Karpas-422 (cell line): ENCODE data around the gene LYST. TPM values are rescaled to one million over a fixed set of nuclear protein-coding genes. Genes with fewer than 3 reads are reported as not detected.
"Not testable (repeated sequence)": the region's sequence is repeated elsewhere in the genome, so short reads cannot be mapped to it uniquely, and the experiment has no call there.

Experiments used
- DNase-seq: peaks from one replicate; pipeline ENCODE4 v3.0.0-alpha.2; 2015
- H2AFZ ChIP-seq: fragments of 200-600 bp; sonication (generic); 2 replicates; pipeline ENCODE4 v1.6.1; 2014; ENCODE audit warnings: antibody characterized with exemption, low read length, mixed read lengths
- H3K27ac ChIP-seq: fragments of 200-600 bp; sonication (generic); 2 replicates; pipeline ENCODE4 v1.5.1; 2014; ENCODE audit warnings: mild to moderate bottlenecking, low read length, moderate library complexity
- H3K27me3 ChIP-seq: fragments of 200-600 bp; sonication (generic); 2 replicates; pipeline ENCODE4 v1.6.1; 2014; ENCODE audit warnings: low read length, mixed read lengths
- H3K36me3 ChIP-seq: fragments of 200-600 bp; sonication (generic); 2 replicates; pipeline ENCODE4 v1.6.1; 2014; ENCODE audit warnings: low read length, mixed read lengths; ENCODE audit not compliant: insufficient read depth
- H3K4me1 ChIP-seq: fragments of 200-600 bp; sonication (generic); 2 replicates; pipeline ENCODE4 v1.6.1; 2014; ENCODE audit warnings: mild to moderate bottlenecking, low read length, mixed read lengths
- H3K4me2 ChIP-seq: fragments of 200-600 bp; sonication (generic); 2 replicates; pipeline ENCODE4 v1.6.1; 2014; ENCODE audit warnings: low read length, low read depth, mild to moderate bottlenecking; ENCODE audit not compliant: poor library complexity, severe bottlenecking
- H3K4me3 ChIP-seq: fragments of 200-600 bp; sonication (generic); 2 replicates; pipeline ENCODE4 v1.5.1; 2014; ENCODE audit warnings: mild to moderate bottlenecking, antibody characterized with exemption, low read length, mixed read lengths
- H3K79me2 ChIP-seq: fragments of 200-600 bp; sonication (generic); 2 replicates; pipeline ENCODE4 v1.6.1; 2014; ENCODE audit warnings: mild to moderate bottlenecking, low read length, mixed read lengths
- H3K9ac ChIP-seq: fragments of 200-600 bp; sonication (generic); 2 replicates; pipeline ENCODE4 v1.6.0; 2014; ENCODE audit warnings: low read length
- H3K9me2 ChIP-seq: fragments of 200-600 bp; sonication (generic), shearing (Covaris generic); replicated peaks from 2 replicates; pipeline ENCODE4 v1.6.0; 2014; ENCODE audit warnings: mild to moderate bottlenecking, low read length, moderate library complexity; ENCODE audit not compliant: insufficient read depth
- H3K9me3 ChIP-seq: fragments of 300-700, 200-600 bp; sonication (generic); 2 replicates; pipeline ENCODE4 v1.6.1; 2014; ENCODE audit warnings: low read length, mixed read lengths
- H4K20me1 ChIP-seq: fragments of 200-600 bp; sonication (generic); 2 replicates; pipeline ENCODE4 v1.6.1; 2014; ENCODE audit warnings: mild to moderate bottlenecking, antibody characterized with exemption, low read length, low read depth; ENCODE audit not compliant: insufficient read depth
- total RNA-seq: library from RNA; depleted of rRNA; stranded (reverse); fragments of >200 nt; shearing (Covaris generic); gene quantifications from 2 replicates; pipeline ENCODE4 v1.2.3, GENCODE V29; 2014; ENCODE audit warnings: low replicate concordance

Gene LYST
- total RNA-seq, 1 experiment from 2014 or later, result 7.8 TPM

- Histone ChIP-seq H3K4me3 (no peak overlapping the region), H3K79me2 (no peaks in the 10 kb centered on the region), H3K9me3 (no peaks in the 10 kb centered on the region), H3K9me2 (no peaks in the 10 kb centered on the region), H3K4me1 (no peaks in the 10 kb centered on the region), H3K9ac (no peak overlapping the region), H4K20me1 (no peaks in the 10 kb centered on the region), H3K27me3 (no peaks in the 10 kb centered on the region), H3K4me2 (no peak overlapping the region), H3K27ac (no peak overlapping the region), H3K36me3 (no peaks in the 10 kb centered on the region), H2AFZ (no peak overlapping the region)
- no peak for DNase-seq
These were observed 40.6 kb upstream of the LYST start for GRCh38 chr1:235907187-235907896.

- Histone ChIP-seq H3K9ac (no peak overlapping the region), H3K4me3 (no peak overlapping the region), H3K27me3 (no peaks in the 10 kb centered on the region), H2AFZ (no peak overlapping the region), H3K9me2 (no peaks in the 10 kb centered on the region), H3K4me1 (no peaks in the 10 kb centered on the region), H4K20me1 (no peaks in the 10 kb centered on the region), H3K4me2 (no peak overlapping the region), H3K36me3 (no peaks in the 10 kb centered on the region), H3K27ac (no peak overlapping the region), H3K79me2 (no peaks in the 10 kb centered on the region), H3K9me3 (no peaks in the 10 kb centered on the region)
- DNase-seq, result no peak
These were observed 39.7 kb upstream of the LYST start for GRCh38 chr1:235906436-235906835.

DNA sequence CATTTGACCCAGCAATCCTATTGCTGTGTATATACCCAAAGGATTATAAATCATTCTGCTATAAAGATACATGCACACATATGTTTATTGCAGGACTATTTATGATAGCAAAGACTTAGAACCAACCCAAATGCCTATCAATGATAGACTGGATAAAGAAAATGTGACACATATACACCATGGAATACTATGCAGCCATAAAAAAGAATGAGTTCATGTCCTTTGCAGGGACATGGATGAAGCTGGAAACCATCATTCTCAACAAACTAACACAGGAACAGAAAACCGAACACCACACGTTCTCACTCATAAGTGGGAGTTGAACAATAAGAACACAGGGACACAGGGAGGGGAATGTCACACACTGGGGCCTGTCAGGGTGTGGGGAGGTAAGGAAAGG lies 37.1 kb upstream of the LYST start:
- H3K4me2 ChIP-seq, H3K4me1 ChIP-seq: not testable (repeated sequence)

DNA sequence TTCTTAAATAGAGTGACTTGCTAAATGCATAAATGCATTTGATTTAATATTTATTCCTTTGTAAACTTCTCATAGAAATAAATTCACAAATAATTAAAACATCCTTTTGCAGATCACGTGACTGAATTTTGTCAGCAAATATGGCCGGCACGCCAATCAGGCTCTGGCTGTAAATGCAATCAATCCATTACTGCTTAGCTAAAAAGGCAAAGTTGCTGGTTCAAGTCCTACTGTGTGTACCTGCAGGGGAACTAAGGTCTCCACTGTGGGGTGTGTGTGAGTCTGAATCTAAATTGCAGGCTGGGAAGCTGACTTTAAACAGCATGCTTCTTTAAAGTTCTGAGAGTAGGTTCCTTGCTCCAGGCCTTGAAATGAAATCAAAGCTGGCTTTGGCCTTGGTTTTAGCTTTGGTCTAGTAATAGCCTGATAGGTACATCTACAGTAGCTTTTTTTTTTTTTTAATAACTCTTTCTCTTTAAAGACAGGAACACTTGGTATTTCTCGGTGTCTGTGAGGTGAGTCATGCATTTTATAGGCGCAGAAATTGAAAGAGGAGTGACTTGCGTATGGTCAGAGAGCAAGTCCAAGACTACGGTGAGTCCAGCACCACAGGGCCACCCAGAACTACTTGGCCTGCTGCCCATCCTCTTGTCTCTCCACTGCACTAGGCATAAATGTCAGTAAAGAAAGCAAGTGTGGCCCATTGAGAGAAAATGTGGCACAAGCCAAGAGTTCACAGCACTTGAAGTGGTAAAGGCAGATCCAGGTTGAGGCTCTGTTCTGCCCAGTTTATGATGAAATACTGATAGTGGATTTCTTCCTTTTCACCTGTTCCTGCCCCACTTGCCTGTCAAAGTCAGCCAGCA lies 36.2 kb upstream of the LYST start:
- H3K36me3 ChIP-seq, result no peaks in the 10 kb centered on the region
- H3K4me3 ChIP-seq, result no peak overlapping the region
- no peaks in the 10 kb centered on the region for H3K9me2 ChIP-seq
- no peak overlapping the region for H2AFZ ChIP-seq
- H3K4me2 ChIP-seq, result no peak overlapping the region
- H3K9ac ChIP-seq, result no peak overlapping the region
- H3K4me1 ChIP-seq, result no peaks in the 10 kb centered on the region
- H4K20me1 ChIP-seq, result no peaks in the 10 kb centered on the region
- no peaks in the 10 kb centered on the region for H3K9me3 ChIP-seq
- DNase-seq, result no peak
- H3K27me3 ChIP-seq, result no peaks in the 10 kb centered on the region
- no peaks in the 10 kb centered on the region for H3K79me2 ChIP-seq
- H3K27ac ChIP-seq, result no peak overlapping the region

More for the DNA sequence above, 37.1 kb upstream of the LYST start:
- not testable (repeated sequence) for H3K9me3 ChIP-seq, H3K27me3 ChIP-seq, H3K9me2 ChIP-seq, H3K4me3 ChIP-seq, H4K20me1 ChIP-seq, H3K9ac ChIP-seq, H3K79me2 ChIP-seq, H2AFZ ChIP-seq, H3K36me3 ChIP-seq, DNase-seq, H3K27ac ChIP-seq

DNA sequence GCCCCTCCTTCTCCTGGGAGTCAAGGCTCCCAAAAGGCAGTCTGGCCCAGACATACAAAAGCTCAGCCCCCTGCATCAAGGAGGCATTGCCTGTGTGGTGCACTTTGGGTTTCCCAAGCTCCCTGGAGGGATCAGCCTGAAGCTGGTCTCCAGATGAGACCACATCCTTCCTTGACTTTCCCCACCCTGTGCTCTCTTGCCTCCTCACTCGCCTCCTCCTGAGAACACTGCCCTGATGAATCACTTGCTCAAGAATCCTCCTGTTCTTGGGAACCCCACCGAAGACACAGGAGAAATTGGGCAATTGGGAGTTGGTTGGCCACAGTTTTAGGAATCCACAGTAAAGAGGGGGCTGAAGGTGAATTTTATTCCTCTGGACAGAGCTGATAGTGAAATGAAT lies 34.8 kb upstream of the LYST start:
- no peaks in the 10 kb centered on the region for H4K20me1 ChIP-seq
- no peak overlapping the region for H3K27ac ChIP-seq
- H3K9me2 ChIP-seq, result no peaks in the 10 kb centered on the region

GRCh38 chr1:235898126-235898525 lies 31.4 kb upstream of the LYST start:
- Histone ChIP-seq H3K4me3 (no peak overlapping the region), H3K4me2 (no peak overlapping the region), H3K27me3 (no peaks in the 10 kb centered on the region), H3K27ac (no peak overlapping the region), H4K20me1 (no peaks in the 10 kb centered on the region), H3K9ac (no peak overlapping the region), H2AFZ (no peak overlapping the region), H3K9me3 (no peaks in the 10 kb centered on the region), H3K4me1 (no peaks in the 10 kb centered on the region), H3K9me2 (no peaks in the 10 kb centered on the region), H3K79me2 (no peaks in the 10 kb centered on the region), H3K36me3 (no peaks in the 10 kb centered on the region)
- DNase-seq, result peak; percentile 6

More for the DNA sequence above, 34.8 kb upstream of the LYST start:
- no peak overlapping the region for H3K4me2 ChIP-seq
- H3K27me3 ChIP-seq, result no peaks in the 10 kb centered on the region
- H3K36me3 ChIP-seq, result no peaks in the 10 kb centered on the region
- DNase-seq, result peak; percentile 31
- H3K4me3 ChIP-seq, result no peak overlapping the region
- H2AFZ ChIP-seq, result no peak overlapping the region
- no peak overlapping the region for H3K9ac ChIP-seq
- no peaks in the 10 kb centered on the region for H3K9me3 ChIP-seq
- H3K79me2 ChIP-seq, result no peaks in the 10 kb centered on the region
- H3K4me1 ChIP-seq, result no peaks in the 10 kb centered on the region

DNA sequence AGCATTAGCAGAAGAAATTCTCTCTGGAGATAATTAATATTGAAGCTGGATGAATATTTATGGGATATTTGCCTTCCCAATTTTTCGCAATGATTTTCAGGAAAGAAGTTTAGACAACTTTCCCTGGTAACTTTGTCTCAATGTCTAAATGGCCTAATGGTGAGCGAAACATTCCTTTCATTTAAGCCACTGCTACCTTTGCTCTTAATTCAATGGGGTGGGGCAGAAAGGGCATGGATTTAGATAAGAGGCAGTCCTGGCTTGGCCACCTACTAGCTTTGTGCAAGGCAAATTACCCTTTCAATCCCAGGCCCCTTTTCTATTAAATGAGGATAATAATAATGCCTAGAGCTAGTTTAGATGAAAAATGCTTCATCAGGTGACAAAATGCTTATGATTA lies 27.1 kb upstream of the LYST start:
- no peaks in the 10 kb centered on the region for H4K20me1 ChIP-seq
- no peaks in the 10 kb centered on the region for H3K27me3 ChIP-seq
- no peak overlapping the region for H3K4me3 ChIP-seq
- H3K9me3 ChIP-seq, result no peaks in the 10 kb centered on the region
- H3K9ac ChIP-seq, result no peak overlapping the region
- no peak for DNase-seq
- H3K4me2 ChIP-seq, result no peak overlapping the region
- H3K79me2 ChIP-seq, result no peaks in the 10 kb centered on the region
- H3K4me1 ChIP-seq, result no peaks in the 10 kb centered on the region
- H3K9me2 ChIP-seq, result no peaks in the 10 kb centered on the region
- no peak overlapping the region for H3K27ac ChIP-seq
- no peak overlapping the region for H2AFZ ChIP-seq
- H3K36me3 ChIP-seq, result no peaks in the 10 kb centered on the region

- no peaks in the 10 kb centered on the region for H3K79me2 ChIP-seq
These were observed 26.2 kb upstream of the LYST start for GRCh38 chr1:235892734-235893413.

More at GRCh38 chr1:235892734-235893413, 26.2 kb upstream of the LYST start:
- H2AFZ ChIP-seq, result no peak overlapping the region
- H3K27me3 ChIP-seq, result no peaks in the 10 kb centered on the region
- H3K27ac ChIP-seq, result no peak overlapping the region
- no peak overlapping the region for H3K9ac ChIP-seq
- H3K4me2 ChIP-seq, result no peak overlapping the region
- no peak for DNase-seq
- H3K4me1 ChIP-seq, result no peaks in the 10 kb centered on the region
- H3K9me3 ChIP-seq, result no peaks in the 10 kb centered on the region
- no peaks in the 10 kb centered on the region for H3K9me2 ChIP-seq
- no peak overlapping the region for H3K4me3 ChIP-seq
- H4K20me1 ChIP-seq, result no peaks in the 10 kb centered on the region
- H3K36me3 ChIP-seq, result no peaks in the 10 kb centered on the region
